MG63 (cell line): Measurements from ENCODE around the gene HMG20A. TPM values are rescaled to one million over a fixed set of nuclear protein-coding genes. Genes with fewer than 3 reads are reported as not detected.

ENCODE experiments used
- DNase-seq: peaks from one replicate; pipeline ENCODE4 v3.0.0-alpha.2; 2020
- H3K27me3 ChIP-seq: fragments of 250-450 bp; sonication (Bioruptor Pico); 2 replicates; pipeline ENCODE4 v1.5.1; 2020; ENCODE audit warnings: mild to moderate bottlenecking, moderate library complexity
- H3K36me3 ChIP-seq: fragments of 250-450 bp; sonication (Bioruptor Pico); 2 replicates; pipeline ENCODE4 v1.5.1; 2020; ENCODE audit warnings: mild to moderate bottlenecking, moderate library complexity
- H3K4me3 ChIP-seq: fragments of 250-450 bp; sonication (Bioruptor Pico); 2 replicates; pipeline ENCODE4 v1.5.1; 2020; ENCODE audit warnings: mild to moderate bottlenecking, moderate library complexity
- H3K9me3 ChIP-seq: fragments of 250-450 bp; sonication (Bioruptor Pico); 2 replicates; pipeline ENCODE4 v1.5.1; 2020; ENCODE audit warnings: mild to moderate bottlenecking, moderate library complexity
- total RNA-seq: library from RNA; depleted of rRNA; stranded (reverse); fragments of >200 nt; shearing (Covaris generic); gene quantifications from 2 replicates; pipeline ENCODE4 v1.2.3, GENCODE V29; 2014; ENCODE audit warnings: low replicate concordance

HMG20A gene
- total RNA-seq, 1 experiment from 2014 or later: 6.8 TPM

- no peaks in the 10 kb centered on the region for H3K27me3 ChIP-seq
- DNase-seq: peak; percentile 15
- no peak overlapping the region for H3K4me3 ChIP-seq
- no peaks in the 10 kb centered on the region for H3K9me3 ChIP-seq
- peaks cover 15% of the 10 kb centered on the region; the same call in 1 of the 2 replicates for H3K36me3 ChIP-seq
Measured at GRCh38 chr15:77455696-77456321, 35.1 kb downstream of the HMG20A start.

DNA sequence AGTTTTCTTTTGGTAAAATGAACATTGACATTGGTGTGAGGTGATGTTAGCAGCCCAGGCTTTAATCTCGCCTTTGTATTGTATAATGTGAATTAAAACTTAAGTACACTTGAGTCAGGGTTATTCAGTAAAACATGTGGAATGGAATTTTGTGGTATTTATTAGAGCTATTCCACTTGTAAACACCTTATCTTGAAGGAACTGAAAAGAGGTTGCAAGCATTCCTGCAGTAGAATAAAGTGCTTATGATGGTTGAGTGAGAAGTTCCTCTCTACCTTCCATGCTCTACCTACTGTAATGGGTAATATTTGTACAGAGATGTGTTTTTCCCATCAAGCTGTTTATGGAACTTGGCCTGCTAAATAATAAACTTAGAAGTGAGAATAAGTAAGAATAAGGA, 36.1 kb downstream of the HMG20A start:
- H3K27me3 ChIP-seq: no peaks in the 10 kb centered on the region
- no peaks in the 10 kb centered on the region for H3K9me3 ChIP-seq
- no peak for DNase-seq
- no peak overlapping the region for H3K4me3 ChIP-seq
- peaks cover 12% of the 10 kb centered on the region; the same call in 1 of the 2 replicates for H3K36me3 ChIP-seq

DNA sequence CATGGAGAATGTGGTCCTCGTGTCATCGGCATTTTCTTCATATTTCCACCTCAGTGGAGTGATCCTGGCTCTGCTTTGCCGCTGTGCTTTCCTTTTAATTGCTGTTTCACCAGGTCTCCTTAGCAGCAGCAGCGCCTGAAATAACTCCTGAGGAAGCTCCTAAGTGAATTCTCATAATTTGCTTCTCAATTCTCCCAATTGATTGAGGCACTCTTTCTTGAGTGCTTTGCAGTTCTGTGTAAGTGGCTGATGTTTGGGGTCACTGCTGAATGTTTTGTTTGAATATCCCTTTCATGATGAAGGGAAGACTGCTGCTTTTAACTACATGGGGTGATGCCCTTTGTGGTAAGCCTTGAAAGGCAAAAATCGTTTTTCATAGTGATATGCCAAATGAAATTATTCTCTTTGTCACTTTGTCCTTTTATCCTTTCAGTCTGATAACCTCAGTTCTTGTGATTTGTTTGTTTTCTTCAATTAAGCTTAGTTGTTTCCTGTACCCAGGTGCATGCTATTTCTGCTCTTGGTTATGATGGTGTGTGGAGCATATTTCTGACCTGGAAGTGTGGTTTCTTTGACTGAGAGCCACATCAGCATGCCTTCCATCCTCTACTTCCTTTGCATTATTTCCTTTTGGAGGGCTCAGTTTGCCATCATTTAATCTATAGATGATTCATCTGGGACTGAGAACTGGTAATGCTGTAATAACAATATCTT, 36.7 kb downstream of the HMG20A start:
- H3K36me3 ChIP-seq: peaks cover 12% of the 10 kb centered on the region; the same call in 1 of the 2 replicates
- H3K9me3 ChIP-seq: no peaks in the 10 kb centered on the region
- H3K4me3 ChIP-seq: no peak overlapping the region
- DNase-seq: no peak
- no peaks in the 10 kb centered on the region for H3K27me3 ChIP-seq

DNA sequence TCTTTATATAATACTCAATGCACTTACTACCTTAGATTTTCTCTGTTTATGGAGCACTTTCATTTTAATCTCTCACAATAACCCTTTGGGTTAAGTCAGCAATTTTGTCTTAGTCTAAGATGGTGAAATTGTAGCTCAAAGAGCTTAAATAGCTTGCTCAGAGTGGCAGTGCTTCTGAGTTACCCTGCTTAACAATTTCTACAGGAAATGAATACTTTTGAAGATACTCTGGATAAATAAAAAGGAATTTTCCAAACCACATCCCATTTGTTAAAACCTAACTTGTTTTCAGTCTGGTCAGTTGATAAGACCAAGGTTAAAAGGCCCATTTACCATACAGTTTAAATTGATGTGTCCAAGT, 37.2 kb downstream of the HMG20A start:
- Histone ChIP-seq H3K27me3 (no peaks in the 10 kb centered on the region), H3K9me3 (no peaks in the 10 kb centered on the region), H3K36me3 (peaks cover 12% of the 10 kb centered on the region; the same call in 1 of the 2 replicates), H3K4me3 (no peak overlapping the region)
- no peak for DNase-seq

- Histone ChIP-seq H3K27me3 (no peaks in the 10 kb centered on the region), H3K9me3 (no peaks in the 10 kb centered on the region), H3K36me3 (peaks cover 19% of the 10 kb centered on the region), H3K4me3 (no peak overlapping the region)
- no peak for DNase-seq
Measured at GRCh38 chr15:77459031-77459430, 38.3 kb downstream of the HMG20A start.

DNA sequence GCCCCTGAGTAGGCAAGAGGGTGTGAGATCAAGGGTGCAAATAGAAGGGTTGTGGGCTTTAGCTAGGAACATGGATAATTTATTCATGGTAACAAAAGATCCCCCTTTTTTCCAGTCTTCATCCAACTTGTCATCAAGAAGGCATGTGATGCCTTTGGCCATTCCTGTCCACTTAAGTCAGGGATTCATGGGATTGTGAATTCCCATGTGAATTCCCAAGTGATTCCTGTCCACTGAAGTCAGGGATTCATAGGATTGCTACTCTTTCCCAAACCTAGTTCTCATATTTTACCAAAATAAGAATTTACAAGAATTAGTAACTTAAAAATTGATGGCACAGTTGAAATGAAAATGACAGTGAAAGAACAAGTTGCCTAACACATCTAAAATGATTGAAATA, 40.8 kb downstream of the HMG20A start:
- no peak for DNase-seq
- no peaks in the 10 kb centered on the region for H3K9me3 ChIP-seq
- peaks cover 31% of the 10 kb centered on the region for H3K36me3 ChIP-seq
- H3K4me3 ChIP-seq: no peak overlapping the region
- H3K27me3 ChIP-seq: no peaks in the 10 kb centered on the region

GRCh38 chr15:77464129-77464865, 43.6 kb downstream of the HMG20A start:
- DNase-seq: no peak
- no peak overlapping the region for H3K4me3 ChIP-seq
- no peaks in the 10 kb centered on the region for H3K27me3 ChIP-seq
- peaks cover 31% of the 10 kb centered on the region for H3K36me3 ChIP-seq
- no peaks in the 10 kb centered on the region for H3K9me3 ChIP-seq

DNA sequence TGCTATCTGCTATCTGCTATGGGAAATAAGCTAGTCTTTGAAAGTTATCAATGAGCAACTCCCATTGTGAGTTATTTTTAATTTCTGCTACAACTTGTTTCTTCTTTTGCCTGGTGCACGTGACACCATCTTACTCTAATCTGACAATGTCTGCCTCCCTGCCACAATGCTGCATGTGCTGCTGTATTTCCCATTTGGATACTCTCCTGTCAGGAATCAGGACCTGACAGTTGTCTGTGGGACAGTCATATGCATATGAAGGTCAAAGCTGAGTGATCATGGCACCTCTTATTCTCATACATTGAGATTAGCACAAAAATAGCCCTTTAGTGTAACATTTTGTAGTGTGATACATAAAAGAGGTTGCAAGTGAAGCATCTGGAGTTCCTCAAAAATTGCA, 45.8 kb downstream of the HMG20A start:
- no peak overlapping the region for H3K4me3 ChIP-seq
- H3K27me3 ChIP-seq: no peaks in the 10 kb centered on the region
- no peaks in the 10 kb centered on the region for H3K9me3 ChIP-seq
- peaks cover 32% of the 10 kb centered on the region for H3K36me3 ChIP-seq
- DNase-seq: no peak

- Histone ChIP-seq H3K36me3 (peaks cover 34% of the 10 kb centered on the region), H3K9me3 (no peaks in the 10 kb centered on the region), H3K27me3 (no peaks in the 10 kb centered on the region), H3K4me3 (no peak overlapping the region)
- no peak for DNase-seq
Measured at GRCh38 chr15:77468896-77469295, 48.2 kb downstream of the HMG20A start.

DNA sequence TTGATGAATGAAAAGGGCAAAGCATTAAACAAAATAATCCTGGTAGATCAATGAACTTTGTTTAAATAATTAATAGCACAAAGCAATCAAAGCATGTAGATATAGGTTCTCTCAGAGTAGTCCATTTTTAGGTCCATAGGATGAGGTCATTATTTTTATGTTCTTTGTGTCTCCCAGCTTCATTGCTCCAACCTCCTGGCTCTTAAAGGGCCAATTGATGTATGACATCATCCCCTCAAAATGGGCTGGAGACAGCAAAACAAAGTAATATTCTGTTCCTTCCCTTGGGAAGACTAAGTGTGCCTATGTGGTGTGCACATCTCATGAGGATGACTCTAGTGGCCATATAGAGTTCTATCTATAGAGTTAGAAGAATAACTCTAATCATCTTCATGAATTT, 49.5 kb downstream of the HMG20A start:
- Histone ChIP-seq H3K9me3 (no peaks in the 10 kb centered on the region), H3K4me3 (no peak overlapping the region), H3K27me3 (no peaks in the 10 kb centered on the region), H3K36me3 (peaks cover 25% of the 10 kb centered on the region)
- no peak for DNase-seq

GRCh38 chr15:77473328-77473727, 52.6 kb downstream of the HMG20A start:
- H3K4me3 ChIP-seq: no peak overlapping the region
- no peak for DNase-seq
- H3K9me3 ChIP-seq: no peaks in the 10 kb centered on the region
- H3K27me3 ChIP-seq: no peaks in the 10 kb centered on the region
- peaks cover 27% of the 10 kb centered on the region for H3K36me3 ChIP-seq

- no peak overlapping the region for H3K4me3 ChIP-seq
- H3K36me3 ChIP-seq: peaks cover 33% of the 10 kb centered on the region
- DNase-seq: no peak
- H3K27me3 ChIP-seq: no peaks in the 10 kb centered on the region
- no peaks in the 10 kb centered on the region for H3K9me3 ChIP-seq
Measured at GRCh38 chr15:77474310-77474988, 53.8 kb downstream of the HMG20A start.

DNA sequence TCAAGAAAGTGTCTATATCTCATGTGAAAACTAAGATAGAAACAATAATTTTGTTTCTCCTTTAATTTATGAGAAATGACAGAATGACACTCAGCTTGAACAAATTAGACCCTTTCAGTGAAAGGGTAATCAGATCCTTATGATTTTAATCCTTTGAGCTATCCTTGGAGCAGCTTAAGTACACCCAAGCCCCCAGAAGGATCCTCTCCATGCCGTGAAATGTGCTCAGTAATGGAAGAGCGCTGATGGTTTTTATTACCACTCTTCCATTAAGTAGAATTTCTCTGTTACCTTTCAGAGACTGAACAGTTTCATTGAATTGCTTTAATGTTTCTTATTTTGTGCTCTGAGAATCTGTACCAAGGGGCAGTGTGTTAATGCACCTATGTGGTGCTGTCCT, 54.3 kb downstream of the HMG20A start:
- no peak for DNase-seq
- no peak overlapping the region for H3K4me3 ChIP-seq
- peaks cover 38% of the 10 kb centered on the region for H3K36me3 ChIP-seq
- no peaks in the 10 kb centered on the region for H3K27me3 ChIP-seq
- no peaks in the 10 kb centered on the region for H3K9me3 ChIP-seq

- no peaks in the 10 kb centered on the region for H3K27me3 ChIP-seq
- H3K36me3 ChIP-seq: peaks cover 43% of the 10 kb centered on the region
- H3K4me3 ChIP-seq: no peak overlapping the region
- no peaks in the 10 kb centered on the region for H3K9me3 ChIP-seq
- no peak for DNase-seq
Measured at GRCh38 chr15:77475898-77476297, 55.2 kb downstream of the HMG20A start.

DNA sequence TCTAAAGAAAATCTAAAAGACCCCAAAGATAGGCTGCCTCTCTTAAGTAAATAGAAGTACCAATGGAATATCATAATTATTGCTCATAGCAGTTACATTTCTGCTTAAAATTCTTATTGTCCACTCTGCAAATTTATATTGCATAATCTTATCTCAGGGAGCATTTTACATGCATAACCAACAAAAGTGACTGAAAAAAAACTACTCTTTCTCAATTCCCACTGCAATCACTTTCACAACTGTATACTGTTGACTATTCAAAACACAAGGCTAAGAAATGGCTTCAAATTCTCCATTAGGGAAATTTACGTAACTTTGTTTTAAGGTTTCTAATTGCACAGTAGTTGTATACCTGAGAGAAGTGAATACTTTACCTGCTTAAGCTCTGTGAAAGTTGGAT, 56.3 kb downstream of the HMG20A start:
- H3K4me3 ChIP-seq: no peak overlapping the region
- H3K9me3 ChIP-seq: no peaks in the 10 kb centered on the region
- peaks cover 38% of the 10 kb centered on the region for H3K36me3 ChIP-seq
- no peaks in the 10 kb centered on the region for H3K27me3 ChIP-seq
- no peak for DNase-seq

DNA sequence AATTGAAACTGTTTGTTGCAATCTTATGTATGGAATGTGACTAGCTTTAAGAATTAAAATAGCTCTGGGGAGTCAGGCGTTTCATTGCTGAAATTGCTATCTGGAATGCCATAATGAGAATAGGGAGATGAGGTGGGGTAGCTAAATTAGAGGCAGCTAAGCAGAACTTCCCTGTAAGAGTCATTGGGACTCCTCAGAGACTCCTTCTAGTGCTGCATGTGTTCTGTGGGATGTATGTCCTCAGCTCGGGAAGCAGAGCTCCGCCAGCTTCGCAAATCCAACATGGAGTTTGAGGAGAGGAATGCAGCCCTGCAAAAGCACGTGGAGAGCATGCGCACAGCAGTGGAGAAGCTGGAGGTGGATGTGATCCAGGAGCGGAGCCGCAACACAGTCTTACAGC, 57.4 kb downstream of the HMG20A start:
- H3K4me3 ChIP-seq: no peak overlapping the region
- DNase-seq: no peak
- H3K36me3 ChIP-seq: peaks cover 35% of the 10 kb centered on the region
- H3K9me3 ChIP-seq: no peaks in the 10 kb centered on the region
- H3K27me3 ChIP-seq: no peaks in the 10 kb centered on the region

- Histone ChIP-seq H3K9me3 (no peaks in the 10 kb centered on the region), H3K4me3 (no peak overlapping the region), H3K36me3 (peaks cover 45% of the 10 kb centered on the region), H3K27me3 (no peaks in the 10 kb centered on the region)
- DNase-seq: no peak
Measured at GRCh38 chr15:77479015-77479414, 58.3 kb downstream of the HMG20A start.
